Epithelial cell of esophagus (primary cell): Measurements from ENCODE around the gene NR5A1.

Experiments
- DNase-seq: peaks from one replicate; pipeline ENCODE4 v3.0.0; 2010; ENCODE audit warnings: low read depth
- H3K4me3 ChIP-seq: 2 replicates; pipeline ENCODE4 v1.5.1; 2011; ENCODE audit warnings: mild to moderate bottlenecking, low read length, control low read depth
- TF ChIP-seq, protein P1 (sequence below): IDR thresholded peaks from 2 replicates; pipeline ENCODE4 v1.5.1; 2011; ENCODE audit warnings: low read depth, mild to moderate bottlenecking, low read length, control low read depth, inconsistent platforms; ENCODE audit not compliant: insufficient read depth; ENCODE audit errors: missing control alignments

Gene NR5A1

DNA sequence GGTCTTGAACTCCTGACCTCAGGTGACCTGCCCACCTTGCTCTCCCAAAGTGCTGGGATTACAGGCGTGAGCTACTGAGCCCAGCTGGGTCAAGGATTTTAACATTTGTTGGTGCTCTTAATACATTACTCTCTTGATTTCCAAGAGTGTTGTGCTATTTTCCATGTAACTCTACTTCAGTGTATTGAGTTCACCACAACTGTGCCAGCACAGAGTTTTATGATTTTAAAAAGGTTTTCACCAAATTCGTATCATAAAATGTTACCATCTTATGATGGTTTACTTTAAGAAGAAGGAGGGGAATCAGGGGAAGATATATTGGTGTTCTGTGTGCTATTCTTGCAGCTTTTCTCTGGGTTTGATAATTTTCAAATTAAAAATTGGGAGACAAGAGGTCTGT, 63.6 kb downstream of the NR5A1 start:
- DNase-seq = no peak
- TF ChIP-seq, protein P1, sequence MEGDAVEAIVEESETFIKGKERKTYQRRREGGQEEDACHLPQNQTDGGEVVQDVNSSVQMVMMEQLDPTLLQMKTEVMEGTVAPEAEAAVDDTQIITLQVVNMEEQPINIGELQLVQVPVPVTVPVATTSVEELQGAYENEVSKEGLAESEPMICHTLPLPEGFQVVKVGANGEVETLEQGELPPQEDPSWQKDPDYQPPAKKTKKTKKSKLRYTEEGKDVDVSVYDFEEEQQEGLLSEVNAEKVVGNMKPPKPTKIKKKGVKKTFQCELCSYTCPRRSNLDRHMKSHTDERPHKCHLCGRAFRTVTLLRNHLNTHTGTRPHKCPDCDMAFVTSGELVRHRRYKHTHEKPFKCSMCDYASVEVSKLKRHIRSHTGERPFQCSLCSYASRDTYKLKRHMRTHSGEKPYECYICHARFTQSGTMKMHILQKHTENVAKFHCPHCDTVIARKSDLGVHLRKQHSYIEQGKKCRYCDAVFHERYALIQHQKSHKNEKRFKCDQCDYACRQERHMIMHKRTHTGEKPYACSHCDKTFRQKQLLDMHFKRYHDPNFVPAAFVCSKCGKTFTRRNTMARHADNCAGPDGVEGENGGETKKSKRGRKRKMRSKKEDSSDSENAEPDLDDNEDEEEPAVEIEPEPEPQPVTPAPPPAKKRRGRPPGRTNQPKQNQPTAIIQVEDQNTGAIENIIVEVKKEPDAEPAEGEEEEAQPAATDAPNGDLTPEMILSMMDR = no peak

GRCh38 chr9:124442826-124443225, 64.4 kb downstream of the NR5A1 start:
- H3K4me3 ChIP-seq = no peak overlapping the region
- TF ChIP-seq, protein P1 = no peak
- DNase-seq = no peak

More for the DNA sequence above, 63.6 kb downstream of the NR5A1 start:
- no peak overlapping the region for H3K4me3 ChIP-seq

DNA sequence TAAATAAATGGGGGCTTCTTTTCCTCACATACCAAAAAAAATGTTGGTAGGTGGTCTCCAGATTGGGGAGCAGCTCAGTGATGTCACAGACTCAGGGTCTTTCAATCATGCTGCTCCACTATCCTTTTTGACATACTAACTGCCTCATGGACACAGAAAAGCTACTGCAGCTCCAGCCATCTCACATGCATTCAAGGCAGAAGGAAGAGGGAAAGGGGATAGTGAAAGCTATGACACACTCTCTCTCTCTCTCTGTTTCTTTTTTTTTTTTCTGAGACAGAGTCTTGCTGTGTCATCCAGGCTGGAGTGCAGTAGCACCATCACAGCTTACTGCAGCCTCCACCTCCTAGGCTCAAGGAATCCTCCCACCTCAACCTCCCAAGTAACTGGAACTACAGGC, 64.8 kb downstream of the NR5A1 start:
- no peak for DNase-seq
- H3K4me3 ChIP-seq = no peak overlapping the region
- TF ChIP-seq, protein P1 = no peak

DNA sequence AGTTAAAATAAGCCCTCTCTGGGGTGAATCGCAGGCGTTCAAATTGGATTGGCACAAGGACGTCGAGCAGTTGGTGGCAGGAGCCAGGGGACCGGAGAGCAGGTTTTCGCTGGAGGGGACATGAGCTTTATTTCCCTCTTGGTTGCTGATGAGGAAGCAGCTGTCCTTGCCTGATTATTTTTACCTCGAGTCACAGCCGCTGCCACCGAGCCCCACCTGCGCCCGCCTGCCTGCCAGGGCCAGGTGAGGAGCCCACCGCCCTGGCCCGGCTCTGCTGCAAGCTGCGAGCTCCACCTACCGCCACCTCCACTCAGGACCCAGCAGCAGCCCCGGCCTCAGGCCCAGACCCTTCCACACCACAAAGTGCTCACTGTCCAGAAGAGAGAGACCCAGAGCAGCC, 65.9 kb downstream of the NR5A1 start:
- H3K4me3 ChIP-seq = no peak overlapping the region
- DNase-seq = no peak
- TF ChIP-seq, protein P1 = no peak

GRCh38 chr9:124440786-124441185, 66.4 kb downstream of the NR5A1 start:
- TF ChIP-seq, protein P1 = no peak
- no peak for DNase-seq
- H3K4me3 ChIP-seq = no peak overlapping the region

DNA sequence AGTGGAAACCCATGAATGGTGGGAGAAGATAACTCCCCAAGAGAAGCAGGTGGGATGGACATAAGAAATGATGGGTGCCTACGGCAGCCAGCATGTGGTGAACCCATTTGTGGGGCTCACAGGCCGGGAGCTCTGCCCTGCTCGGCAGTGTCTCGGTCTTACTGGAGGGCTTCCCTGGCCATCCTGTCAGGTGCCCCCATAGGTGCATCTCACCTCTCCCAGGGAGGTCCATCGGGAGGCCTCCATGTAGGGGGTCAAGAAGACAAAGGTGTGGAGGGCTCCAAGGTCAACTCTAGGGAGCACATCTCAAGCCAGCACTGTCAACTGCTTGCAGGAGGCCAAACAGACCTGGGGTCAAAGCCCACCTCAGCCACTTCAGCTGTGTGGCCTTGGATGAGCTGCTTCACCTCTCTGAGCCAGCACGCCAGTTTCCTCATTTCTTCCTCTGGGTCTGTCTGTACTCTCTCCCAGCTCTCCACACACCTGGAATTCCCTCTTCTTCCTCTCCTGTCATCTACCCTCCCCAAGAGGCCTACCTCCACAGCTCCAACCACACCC, 67.4 kb downstream of the NR5A1 start:
- no peak for DNase-seq
- no peak overlapping the region for H3K4me3 ChIP-seq
- TF ChIP-seq, protein P1 = no peak

DNA sequence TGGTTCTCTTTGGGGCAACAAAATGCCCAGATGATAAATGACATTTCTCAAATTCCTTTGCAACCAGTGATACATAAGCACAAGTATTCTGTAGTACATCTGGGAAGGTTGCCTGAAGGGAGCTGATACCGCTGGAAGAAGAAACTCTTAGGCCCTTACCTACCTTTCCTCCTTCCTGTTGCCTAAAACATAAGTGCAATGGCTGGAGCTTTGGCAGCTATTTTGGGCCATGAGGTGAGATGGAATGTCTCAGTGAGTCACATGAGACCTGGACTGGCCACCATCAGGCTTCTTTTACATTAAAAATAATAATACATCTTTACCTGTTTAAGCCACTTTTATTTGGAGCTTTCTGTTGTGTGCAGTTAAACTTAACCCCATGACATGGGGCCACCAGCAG, 68.1 kb downstream of the NR5A1 start:
- TF ChIP-seq, protein P1 = no peak
- DNase-seq = no peak
- H3K4me3 ChIP-seq = no peak overlapping the region
